ENCODE data around the gene GPD1.
"Not testable (repeated sequence)": the region's sequence is repeated elsewhere in the genome, so short reads cannot be mapped to it uniquely, and the experiment has no call there.

Gene GPD1

GRCh38 chr12:50132505-50133135 is 28.8 kb downstream of the GPD1 start:
- no peak for FAIRE-seq

GRCh38 chr12:50142993-50143392 is 39.2 kb downstream of the GPD1 start:
- FAIRE-seq: no peak

GRCh38 chr12:50145439-50145838 is 41.6 kb downstream of the GPD1 start:
- no peak for FAIRE-seq

- FAIRE-seq: no peak
Measured at GRCh38 chr12:50147281-50147680, 43.5 kb downstream of the GPD1 start.

- not testable (repeated sequence) for FAIRE-seq
Measured at GRCh38 chr12:50148011-50148410, 44.2 kb downstream of the GPD1 start.

- FAIRE-seq: no peak
Measured at GRCh38 chr12:50149311-50149710, 45.5 kb downstream of the GPD1 start.

GRCh38 chr12:50151047-50151687 is 47.4 kb downstream of the GPD1 start:
- no peak for FAIRE-seq

- not testable (repeated sequence) for FAIRE-seq
Measured at GRCh38 chr12:50154947-50155346, 51.1 kb downstream of the GPD1 start.

- no peak for FAIRE-seq
Measured at GRCh38 chr12:50156641-50157040, 52.8 kb downstream of the GPD1 start.

- FAIRE-seq: no peak
Measured at GRCh38 chr12:50157259-50157658, 53.5 kb downstream of the GPD1 start.

- no peak for FAIRE-seq
Measured at GRCh38 chr12:50160643-50161042, 56.8 kb downstream of the GPD1 start.
